Prostate gland (tissue), 2 donors: Measurements from ENCODE around the gene ABHD3. TPM values are rescaled to one million over a fixed set of nuclear protein-coding genes. Genes with fewer than 3 reads are reported as not detected.

Source experiments
- DNase-seq: peaks from one replicate; pipeline ENCODE4 v3.0.0-alpha.2; 2019; ENCODE audit warnings: low spot score
- H3K27ac ChIP-seq, 2 donors: fragments of 200-600 bp; sonication (generic); 2 replicates each; pipeline ENCODE4 v1.5.1; 2017 to 2019
- H3K27me3 ChIP-seq: fragments of 200-600 bp; sonication (generic); replicated peaks from 2 replicates; pipeline ENCODE4 v1.5.1; 2019; ENCODE audit not compliant: insufficient read depth
- H3K36me3 ChIP-seq, 2 donors: fragments of 200-600 bp; sonication (generic); 1 replicate in 1 of 2; 2 replicates in 1 of 2; pipeline versions ENCODE4 v1.5.1 to v1.8.1; 2017 to 2019
- H3K4me1 ChIP-seq: fragments of 200-600 bp; sonication (generic); replicated peaks from 2 replicates; pipeline ENCODE4 v1.5.1; 2019
- H3K4me3 ChIP-seq, 2 donors: fragments of 200-600 bp; sonication (generic); 2 replicates each; pipeline ENCODE4 v1.5.1; 2017 to 2019
- H3K9me3 ChIP-seq: fragments of 200-600 bp; sonication (generic); 2 replicates; pipeline ENCODE4 v1.5.1; 2017
- POLR2A ChIP-seq: fragments of 450-650 bp; IDR thresholded peaks from one replicate; pipeline ENCODE4 v1.6.1; 2016; ENCODE audit warnings: antibody characterized with exemption, mild to moderate bottlenecking
- POLR2AphosphoS5 ChIP-seq: sonication (generic); formaldehyde crosslinking; IDR thresholded peaks from one replicate; pipeline ENCODE4 v1.6.1; 2017; ENCODE audit warnings: antibody characterized with exemption
- WGBS: methylation state at CpG from one replicate; pipeline ENCODE4 v1.1.5; 2018; 5-methylcytosine and 5-hydroxymethylcytosine counted together
- intact Hi-C: fragments of 100-400 bp; cut with DNase I; formaldehyde crosslinking; loops from one replicate; pipeline ENCODE4 v1.14.2; 2022
- total RNA-seq, 2 donors: library from RNA; depleted of rRNA; stranded (reverse); fragments of >200 nt; gene quantifications; one replicate each; pipeline ENCODE4 v1.1.0, GENCODE V29; 2016
- TF ChIP-seq, protein P1 (sequence below), 4 experiments: fragments of 200-600 bp in 2 of 4; fragments of 450-650 bp in 2 of 4; sonication (generic) in 2 of 4; IDR thresholded peaks; 1 replicate in 3 of 4; 2 replicates in 1 of 4; pipeline ENCODE4 v1.5.1; 2016 to 2019; ENCODE audit warnings: antibody characterized with exemption in 4 of 4, mild to moderate bottlenecking in 2 of 4, moderate library complexity in 2 of 4

ABHD3 gene
- total RNA-seq, 2 donors from 2014 or later, result 9.6 to 18.5 TPM

DNA sequence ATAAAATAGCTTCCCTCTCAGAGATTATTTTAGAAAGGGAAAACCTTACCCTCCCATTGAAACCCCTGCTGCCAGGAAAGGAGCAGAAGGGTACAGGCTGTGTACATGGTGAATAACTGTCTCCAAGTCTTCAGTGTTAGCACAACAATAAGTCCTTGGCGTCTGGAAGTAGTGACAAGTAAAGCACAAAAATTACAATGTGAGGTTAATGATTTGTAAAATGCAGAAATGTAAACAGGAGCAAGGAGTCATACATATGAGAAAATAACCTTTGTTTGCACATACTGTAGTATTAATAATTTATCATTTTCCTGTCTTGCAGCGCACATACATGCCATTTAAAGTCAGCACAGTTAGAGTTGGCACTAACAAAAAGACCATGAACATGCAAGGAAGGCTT lies 40.5 kb downstream of the ABHD3 start:
- Histone ChIP-seq H3K4me3 (no peak overlapping the region), H3K27ac (no peak overlapping the region), H3K4me1 (no peaks in the 10 kb centered on the region), H3K9me3 (no peaks in the 10 kb centered on the region), H3K36me3 (no peaks in the 10 kb centered on the region), H3K27me3 (no peaks in the 10 kb centered on the region)
- TF ChIP-seq, protein P1, sequence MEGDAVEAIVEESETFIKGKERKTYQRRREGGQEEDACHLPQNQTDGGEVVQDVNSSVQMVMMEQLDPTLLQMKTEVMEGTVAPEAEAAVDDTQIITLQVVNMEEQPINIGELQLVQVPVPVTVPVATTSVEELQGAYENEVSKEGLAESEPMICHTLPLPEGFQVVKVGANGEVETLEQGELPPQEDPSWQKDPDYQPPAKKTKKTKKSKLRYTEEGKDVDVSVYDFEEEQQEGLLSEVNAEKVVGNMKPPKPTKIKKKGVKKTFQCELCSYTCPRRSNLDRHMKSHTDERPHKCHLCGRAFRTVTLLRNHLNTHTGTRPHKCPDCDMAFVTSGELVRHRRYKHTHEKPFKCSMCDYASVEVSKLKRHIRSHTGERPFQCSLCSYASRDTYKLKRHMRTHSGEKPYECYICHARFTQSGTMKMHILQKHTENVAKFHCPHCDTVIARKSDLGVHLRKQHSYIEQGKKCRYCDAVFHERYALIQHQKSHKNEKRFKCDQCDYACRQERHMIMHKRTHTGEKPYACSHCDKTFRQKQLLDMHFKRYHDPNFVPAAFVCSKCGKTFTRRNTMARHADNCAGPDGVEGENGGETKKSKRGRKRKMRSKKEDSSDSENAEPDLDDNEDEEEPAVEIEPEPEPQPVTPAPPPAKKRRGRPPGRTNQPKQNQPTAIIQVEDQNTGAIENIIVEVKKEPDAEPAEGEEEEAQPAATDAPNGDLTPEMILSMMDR (IDR thresholded peaks at IDR 0.05), result no peak
- TF ChIP-seq POLR2AphosphoS5 (no peak), POLR2A (no peak)
- 69% methylated on average over 2 of the region's 2 CpGs for WGBS
- intact Hi-C loops, result no loop called here
- no peak for DNase-seq

DNA sequence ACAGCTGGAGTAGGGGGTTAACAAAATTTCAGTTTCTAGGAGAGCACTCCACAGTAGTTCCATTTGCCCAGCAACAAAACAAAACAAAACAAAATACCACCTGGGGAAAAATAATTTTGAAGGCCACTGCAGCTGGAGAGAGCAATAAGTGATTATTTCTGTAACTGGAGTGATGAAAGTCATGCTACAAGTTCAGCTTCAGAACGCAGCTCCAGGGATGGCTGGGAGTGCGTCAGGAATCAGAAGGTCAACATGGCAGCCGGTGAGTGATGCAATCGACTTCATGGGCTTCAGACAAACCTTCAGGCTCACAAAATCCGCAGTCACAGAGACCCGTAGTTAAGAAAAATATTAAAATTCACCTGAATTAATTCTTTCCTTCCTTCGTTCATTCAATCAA lies 41.0 kb downstream of the ABHD3 start:
- no peak for DNase-seq
- Histone ChIP-seq H3K9me3 (no peaks in the 10 kb centered on the region), H3K27me3 (no peaks in the 10 kb centered on the region), H3K36me3 (no peaks in the 10 kb centered on the region), H3K4me3 (no peak overlapping the region), H3K27ac (no peak overlapping the region), H3K4me1 (no peaks in the 10 kb centered on the region)
- intact Hi-C loops, result no loop called here
- no peak for TF ChIP-seq POLR2A
- TF ChIP-seq, protein P1 (IDR thresholded peaks at IDR 0.05), result no peak
- no peak for TF ChIP-seq POLR2AphosphoS5
- WGBS, result 98% methylated on average over 7 of the region's 7 CpGs

DNA sequence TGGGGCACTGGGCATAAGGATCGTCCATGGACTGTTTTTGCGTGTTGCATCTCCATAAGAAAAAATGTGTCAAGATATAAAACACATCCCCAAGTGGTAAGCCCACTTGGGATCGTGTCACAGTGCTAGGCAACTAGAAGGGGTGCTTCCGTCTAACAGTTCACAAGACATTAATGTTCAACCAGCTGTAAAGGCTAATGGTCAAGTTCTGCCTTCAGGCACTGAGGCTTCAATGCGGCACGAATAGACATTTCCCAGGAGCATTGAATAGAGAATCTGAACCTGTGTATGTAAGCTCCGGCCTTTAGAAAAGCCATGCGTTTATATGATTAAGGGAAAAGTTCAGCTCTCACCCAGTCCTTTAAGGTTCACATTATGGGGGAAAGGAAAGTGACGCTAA lies 42.0 kb downstream of the ABHD3 start:
- DNase-seq, result no peak
- Histone ChIP-seq H3K36me3 (no peaks in the 10 kb centered on the region), H3K27ac (no peak overlapping the region), H3K4me1 (no peaks in the 10 kb centered on the region), H3K27me3 (no peaks in the 10 kb centered on the region), H3K9me3 (no peaks in the 10 kb centered on the region), H3K4me3 (no peak overlapping the region)
- intact Hi-C loops, result no loop called here
- WGBS, result 94% methylated on average over 9 of the region's 9 CpGs
- TF ChIP-seq POLR2A (no peak), POLR2AphosphoS5 (no peak)
- TF ChIP-seq, protein P1 (IDR thresholded peaks at IDR 0.05), result no peak

DNA sequence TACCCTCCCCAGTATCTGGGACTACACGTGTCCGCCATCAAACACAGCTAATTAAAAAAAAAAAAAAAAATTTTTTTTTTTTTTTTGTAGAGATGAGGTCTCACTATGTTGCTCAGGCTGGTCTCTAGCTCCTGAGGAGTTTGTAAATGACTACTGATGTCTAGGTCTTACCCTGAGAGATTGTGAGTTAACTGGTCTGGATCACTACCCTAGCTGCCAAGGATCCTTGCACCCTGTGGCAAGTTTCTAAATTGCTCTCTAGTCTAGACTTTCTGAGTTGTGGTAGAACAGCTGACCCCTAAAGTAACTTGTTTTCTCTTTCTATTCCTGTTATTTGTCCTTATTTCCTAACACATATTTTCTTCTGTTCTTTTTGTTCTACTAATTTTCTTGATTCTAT lies 44.5 kb downstream of the ABHD3 start:
- Histone ChIP-seq H3K27ac (no peak overlapping the region), H3K4me1 (no peaks in the 10 kb centered on the region), H3K36me3 (no peaks in the 10 kb centered on the region), H3K27me3 (no peaks in the 10 kb centered on the region), H3K9me3 (no peaks in the 10 kb centered on the region), H3K4me3 (no peak overlapping the region)
- DNase-seq, result no peak
- 77% methylated on average over 2 of the region's 2 CpGs for WGBS
- intact Hi-C loops, result no loop called here
- TF ChIP-seq, protein P1 (IDR thresholded peaks at IDR 0.05), result no peak
- TF ChIP-seq POLR2AphosphoS5, result no peak
- no peak for TF ChIP-seq POLR2A

DNA sequence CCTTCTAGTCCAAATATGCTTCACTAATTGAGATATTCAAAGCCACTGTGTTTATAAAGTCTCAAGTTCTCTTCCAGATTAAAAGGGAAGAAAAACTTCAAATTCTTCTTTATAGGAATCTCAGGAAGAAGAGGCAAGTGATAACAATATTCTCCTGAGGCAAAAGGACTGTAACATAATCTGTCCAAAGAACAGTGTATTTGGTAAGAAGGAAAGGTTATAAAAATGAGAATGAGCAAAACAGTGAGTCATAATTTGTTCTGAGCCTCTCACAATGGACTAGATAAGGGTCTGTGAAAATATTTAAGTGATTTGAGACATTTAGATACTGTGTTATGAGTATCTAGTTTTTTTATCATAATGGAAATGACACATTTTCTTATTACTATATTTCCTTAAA lies 48.2 kb downstream of the ABHD3 start:
- Histone ChIP-seq H3K9me3 (no peaks in the 10 kb centered on the region), H3K27me3 (no peaks in the 10 kb centered on the region), H3K27ac (no peak overlapping the region), H3K4me1 (no peaks in the 10 kb centered on the region), H3K36me3 (no peaks in the 10 kb centered on the region), H3K4me3 (no peak overlapping the region)
- intact Hi-C loops, result no loop called here
- TF ChIP-seq POLR2A (no peak), POLR2AphosphoS5 (no peak)
- TF ChIP-seq, protein P1 (IDR thresholded peaks at IDR 0.05), result no peak
- DNase-seq, result no peak
